Islet of Langerhans (tissue), 1 donor: Measurements from ENCODE around the gene PMM2.
"Not testable (repeated sequence)": the region's sequence is repeated elsewhere in the genome, so short reads cannot be mapped to it uniquely, and the experiment has no call there.

ENCODE experiments used
- FAIRE-seq: peaks from one replicate; lab custom pipeline; 2011; peaks lifted over from hg19 to GRCh38; lab: Jason Lieb, UNC

Gene PMM2

GRCh38 chr16:8797364-8798173 is at the start of gene PMM2, which contains the start of gene TMEM186:
Gene PMM2 (plus strand): TSS chr16:8797839. CDS start chr16:8797883, 44 bp downstream.
Gene TMEM186 (minus strand): TSS chr16:8797639. CDS start chr16:8797614, 25 bp downstream.
- no peak for FAIRE-seq

DNA sequence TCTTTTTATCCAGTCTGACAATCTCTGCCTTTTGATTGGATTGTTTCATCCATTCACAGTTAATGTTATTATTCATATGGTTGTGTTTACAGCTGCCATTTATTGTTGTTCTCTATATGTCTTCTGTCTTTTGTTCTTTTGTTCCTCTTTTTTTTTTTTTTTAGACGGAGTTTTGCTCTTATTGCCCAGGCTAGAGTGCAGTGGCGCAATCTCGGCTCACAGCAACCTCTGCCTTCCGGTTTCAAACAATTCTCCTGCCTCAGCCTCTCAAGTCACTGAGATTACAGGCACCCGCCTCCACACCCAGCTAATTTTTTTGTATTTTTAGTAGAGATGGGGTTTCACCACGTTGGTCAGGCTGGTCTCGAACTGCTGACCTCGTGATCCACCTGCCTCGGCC is 48.7 kb upstream of the PMM2 start:
- FAIRE-seq = not testable (repeated sequence)

GRCh38 chr16:8751481-8752311 is 45.9 kb upstream of the PMM2 start:
- FAIRE-seq = no peak

GRCh38 chr16:8752706-8753105 is 44.9 kb upstream of the PMM2 start:
- no peak for FAIRE-seq

DNA sequence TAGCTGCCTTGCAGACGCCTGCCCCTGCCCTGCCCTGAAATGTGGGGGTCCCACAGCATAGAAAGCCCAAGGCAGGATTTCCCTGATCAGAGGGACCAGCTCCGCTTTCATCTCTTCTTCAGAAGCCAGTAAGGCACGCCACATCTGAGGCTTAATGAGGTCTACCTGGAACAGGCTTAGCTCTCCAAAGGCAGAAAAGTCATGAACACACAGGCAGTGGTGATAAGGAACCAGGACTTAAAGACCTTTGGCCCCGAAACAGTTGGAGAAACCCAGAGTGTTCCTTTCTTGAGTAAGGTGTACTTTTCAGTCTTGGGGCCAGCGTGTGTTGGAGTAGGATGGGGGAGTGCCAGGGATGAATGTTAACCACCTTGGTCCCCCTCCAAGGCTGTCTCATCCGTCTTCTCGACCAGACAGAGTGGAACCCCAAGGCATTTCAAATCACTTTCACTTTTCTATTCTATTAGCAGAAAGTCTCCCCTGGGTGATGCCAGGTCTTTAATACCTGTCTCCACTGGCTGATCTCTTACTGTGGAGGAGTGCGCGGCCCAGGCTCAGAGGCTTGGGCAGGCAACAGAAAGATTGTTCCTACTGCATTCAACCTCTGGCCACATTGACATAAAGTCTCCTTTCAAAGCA is 44.1 kb upstream of the PMM2 start:
- FAIRE-seq = no peak

- FAIRE-seq = no peak
Measured at GRCh38 chr16:8756755-8757154, 40.9 kb upstream of the PMM2 start.

DNA sequence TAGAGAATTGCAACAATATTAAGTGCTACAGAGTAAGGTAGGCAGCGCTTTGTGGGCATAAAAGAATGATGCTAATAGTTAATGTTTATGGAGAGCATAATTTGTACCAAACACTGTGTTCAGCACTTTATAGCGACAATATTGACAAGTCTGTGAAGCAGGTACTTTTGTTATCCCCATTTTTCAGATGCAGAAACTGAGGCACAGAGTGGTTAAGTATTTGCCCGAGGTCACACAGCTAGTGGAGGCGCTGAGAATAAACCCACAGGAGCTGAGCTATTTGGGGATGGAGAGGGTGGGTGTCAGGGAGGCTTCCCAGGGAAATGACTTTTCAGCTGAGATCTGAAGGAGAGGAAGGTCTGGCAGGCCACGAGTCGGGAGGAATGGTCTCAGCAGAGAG is 39.6 kb upstream of the PMM2 start:
- no peak for FAIRE-seq

GRCh38 chr16:8760021-8760420 is 37.6 kb upstream of the PMM2 start:
- FAIRE-seq = no peak

GRCh38 chr16:8761078-8761477 is 36.6 kb upstream of the PMM2 start:
- FAIRE-seq = no peak

- FAIRE-seq = no peak
Measured at GRCh38 chr16:8762254-8762653, 35.4 kb upstream of the PMM2 start.

DNA sequence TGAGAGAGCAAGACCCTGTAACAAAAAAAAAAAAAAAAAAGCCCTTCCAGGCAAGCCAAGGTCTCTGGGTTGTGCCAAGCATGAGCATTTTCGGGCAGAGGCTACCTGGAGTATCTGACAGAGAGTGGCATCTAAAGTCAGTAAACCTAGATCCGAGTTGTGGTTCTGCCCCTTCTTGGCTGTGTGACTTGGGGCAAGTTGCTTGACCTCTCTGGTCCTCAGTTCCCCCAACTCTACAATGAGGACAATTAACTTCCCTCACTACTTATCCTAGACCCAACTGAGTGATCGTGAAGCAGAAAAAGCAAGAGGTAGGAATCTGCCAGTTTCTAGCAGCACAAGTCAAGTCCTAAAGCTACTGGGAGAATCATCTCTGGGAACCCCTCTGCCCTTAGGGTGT is 34.6 kb upstream of the PMM2 start:
- FAIRE-seq = no peak

DNA sequence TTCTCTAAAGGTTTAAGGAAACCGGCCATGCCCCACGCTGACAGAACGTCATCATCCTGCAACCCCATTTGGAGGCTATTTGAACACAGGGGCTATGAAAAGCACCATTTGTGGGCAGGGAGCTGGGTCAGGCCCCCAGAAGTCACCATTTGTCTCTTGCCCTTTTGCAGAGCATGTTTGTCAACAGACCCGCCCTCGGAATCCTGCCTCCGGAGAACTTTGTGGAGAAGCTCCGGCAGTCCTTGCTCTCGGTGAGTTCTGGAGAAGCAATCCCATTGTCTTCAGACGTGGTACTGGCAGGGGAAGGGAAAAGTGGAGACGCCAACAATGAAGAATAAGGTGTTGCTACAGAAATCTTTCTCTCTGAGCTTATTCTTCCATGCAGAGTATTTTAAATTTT is 33.7 kb upstream of the PMM2 start:
- FAIRE-seq = no peak

DNA sequence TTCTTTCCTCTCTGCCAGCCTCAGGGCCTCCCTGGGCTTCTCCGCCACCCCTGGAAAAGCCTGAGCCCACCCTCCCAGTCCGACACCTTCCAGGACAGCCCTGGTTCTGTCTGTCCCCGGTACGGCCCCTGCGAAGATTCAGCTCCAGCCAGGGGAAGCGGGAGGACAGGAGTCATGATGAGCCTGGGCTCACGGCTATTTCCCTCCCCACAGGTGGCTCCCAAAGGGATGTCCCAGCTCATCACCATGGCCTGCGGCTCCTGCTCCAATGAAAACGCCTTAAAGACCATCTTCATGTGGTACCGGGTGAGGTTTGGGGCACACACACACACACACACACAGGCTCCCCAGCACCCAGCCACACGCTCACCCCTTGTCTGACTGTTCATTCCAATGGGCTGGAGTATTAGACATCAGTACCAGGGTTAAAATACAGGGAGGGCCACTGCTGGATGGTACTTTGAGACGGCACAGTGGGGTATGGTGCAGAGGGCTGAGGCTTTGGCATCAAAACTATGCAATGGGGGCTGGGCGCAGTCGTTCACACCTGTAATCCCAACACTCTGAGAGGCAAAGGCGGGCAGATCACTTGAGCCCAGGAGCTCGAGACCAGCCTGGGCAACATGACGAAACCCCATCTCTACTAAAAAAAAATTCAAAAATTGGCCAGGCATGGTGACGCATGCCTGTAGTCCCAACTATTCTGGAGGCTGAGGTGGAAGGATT is 33.0 kb upstream of the PMM2 start:
- FAIRE-seq = no peak

GRCh38 chr16:8767176-8767575 is 30.5 kb upstream of the PMM2 start:
- no peak for FAIRE-seq

GRCh38 chr16:8768283-8768682 is 29.4 kb upstream of the PMM2 start:
- FAIRE-seq = no peak

DNA sequence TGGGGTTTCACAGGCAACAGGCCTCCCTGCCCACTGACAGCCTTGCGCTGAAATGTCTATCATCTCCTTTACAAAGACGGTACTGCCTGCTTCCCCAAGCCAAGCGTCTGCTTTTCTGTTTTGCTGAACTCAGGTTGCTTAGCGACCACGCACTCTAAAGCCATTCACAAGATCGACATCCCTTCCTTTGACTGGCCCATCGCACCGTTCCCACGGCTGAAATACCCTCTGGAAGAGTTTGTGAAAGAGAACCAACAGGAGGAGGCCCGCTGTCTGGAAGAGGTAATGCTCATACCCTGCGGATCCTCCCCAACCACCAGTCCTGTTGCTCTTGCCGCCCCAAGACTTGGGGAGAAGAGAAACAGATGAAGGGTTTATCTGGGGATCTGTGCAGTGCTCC is 28.9 kb upstream of the PMM2 start:
- no peak for FAIRE-seq

DNA sequence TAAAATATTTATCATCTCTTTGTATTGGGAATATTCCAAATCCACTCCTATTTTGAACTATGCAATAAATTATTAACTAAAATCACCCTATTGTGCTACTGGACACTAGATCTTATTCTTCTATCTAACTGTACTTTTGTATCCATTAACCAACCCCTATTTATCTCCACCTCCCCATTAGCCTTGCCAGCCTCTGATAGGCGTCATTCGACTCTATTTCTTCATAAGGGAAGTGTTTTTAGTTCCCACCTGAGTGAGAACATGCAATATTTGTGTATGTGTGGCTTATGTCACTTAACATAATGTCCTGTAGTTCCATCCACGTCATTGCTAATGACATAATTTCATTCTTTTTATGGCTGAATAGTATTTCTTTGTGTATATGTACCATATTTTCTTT is 24.1 kb upstream of the PMM2 start:
- FAIRE-seq = no peak

DNA sequence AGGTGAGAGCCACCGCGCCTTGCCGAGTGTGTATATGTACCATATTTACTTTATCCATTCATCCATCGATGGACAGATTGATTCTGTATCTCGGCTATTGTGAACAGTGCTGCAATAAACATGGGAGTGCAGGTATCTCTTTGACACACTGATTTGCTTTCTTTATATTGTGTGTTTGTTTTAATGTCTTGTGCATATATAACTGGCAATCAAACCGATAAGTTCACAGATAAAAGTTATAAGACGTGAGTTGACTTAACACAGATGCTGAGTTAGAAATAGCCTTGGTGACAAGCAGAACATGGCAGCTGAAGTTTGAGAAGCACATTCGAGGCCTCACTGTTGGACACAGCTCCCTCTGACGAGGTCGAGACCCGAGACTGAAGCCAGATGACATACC is 23.4 kb upstream of the PMM2 start:
- FAIRE-seq = no peak

- no peak for FAIRE-seq
Measured at GRCh38 chr16:8775359-8775758, 22.3 kb upstream of the PMM2 start.

GRCh38 chr16:8776129-8776584 is 21.5 kb upstream of the PMM2 start:
- no peak for FAIRE-seq

- no peak for FAIRE-seq
Measured at GRCh38 chr16:8777217-8777616, 20.4 kb upstream of the PMM2 start.

GRCh38 chr16:8781797-8782196 is 15.8 kb upstream of the PMM2 start:
- FAIRE-seq = no peak
